AG04449 (cell line): ENCODE measurements around the gene FSCN2.

ENCODE experiments used
- CTCF ChIA-PET: fragments of 350-600 bp; formaldehyde crosslinking; extraction: SDS; loops from one replicate; lab custom pipeline; 2021; ENCODE audit warnings: antibody characterized with exemption; lab: Yijun Ruan, JAX
- POLR2A ChIA-PET: fragments of 400-600, 350-600 bp; formaldehyde crosslinking; extraction: SDS; loops from one replicate; lab custom pipeline; 2020; ENCODE audit warnings: antibody characterized with exemption, inconsistent platforms; lab: Yijun Ruan, JAX
- DNase-seq: peaks from one replicate; pipeline ENCODE4 v3.0.0-alpha.2; 2010; ENCODE audit warnings: low read depth, low spot score
- H3K4me3 ChIP-seq: 2 replicates; pipeline ENCODE4 v1.5.1; 2011; ENCODE audit warnings: low read depth, mild to moderate bottlenecking, control low read depth, low read length
- CTCF ChIP-seq: IDR thresholded peaks from one replicate; pipeline ENCODE4 v1.5.1; 2011; ENCODE audit warnings: mild to moderate bottlenecking, moderate library complexity, low read length, control low read depth, inconsistent platforms; ENCODE audit not compliant: insufficient read depth; ENCODE audit errors: missing control alignments

Gene FSCN2

GRCh38 chr17:81532490-81533287 is 4.5 kb downstream of the FSCN2 start:
- CTCF ChIA-PET, result interaction anchor here (1.1 to 2.0 kb wide), 2 partner anchors 9 to 68 kb away, joined by 3 to 6 read pairs; no protein-coding TSS in a partner anchor
- POLR2A ChIA-PET, result no interaction called here
- no peak for TF ChIP-seq CTCF
- no peak overlapping the region for H3K4me3 ChIP-seq
- no peak for DNase-seq

- H3K4me3 ChIP-seq, result no peak overlapping the region
- DNase-seq, result no peak
- ChIA-PET POLR2A (interaction anchor here (1.6 kb wide), 1 partner anchor 15 kb away, joined by 5 read pairs; no protein-coding TSS in a partner anchor), CTCF (interaction anchor here (1.1 to 2.0 kb wide), 2 partner anchors 10 to 68 kb away, joined by 3 to 6 read pairs; no protein-coding TSS in a partner anchor)
- no peak for TF ChIP-seq CTCF
Measured at GRCh38 chr17:81533339-81534141, 5.4 kb downstream of the FSCN2 start.

GRCh38 chr17:81534157-81535006 is 6.2 kb downstream of the FSCN2 start:
- POLR2A ChIA-PET, result interaction anchor here (1.6 kb wide), 1 partner anchor 16 kb away, joined by 5 read pairs; no protein-coding TSS in a partner anchor
- TF ChIP-seq CTCF, result no peak
- DNase-seq, result no peak
- CTCF ChIA-PET, result interaction anchor here (0.8 to 2.0 kb wide), 3 partner anchors 11 to 281 kb away, joined by 3 to 6 read pairs (median 3); no protein-coding TSS in a partner anchor
- no peak overlapping the region for H3K4me3 ChIP-seq

GRCh38 chr17:81535007-81535328 is 6.8 kb downstream of the FSCN2 start:
- TF ChIP-seq CTCF, result no peak
- POLR2A ChIA-PET, result interaction anchor here (1.6 kb wide), 1 partner anchor 16 kb away, joined by 5 read pairs; no protein-coding TSS in a partner anchor
- CTCF ChIA-PET, result interaction anchor here (0.8 kb wide), 1 partner anchor 282 kb away, joined by 3 read pairs; no protein-coding TSS in a partner anchor
- no peak overlapping the region for H3K4me3 ChIP-seq
- no peak for DNase-seq

GRCh38 chr17:81535480-81536298 is 7.5 kb downstream of the FSCN2 start:
- TF ChIP-seq CTCF, result no peak
- no peak overlapping the region for H3K4me3 ChIP-seq
- ChIA-PET CTCF (interaction anchor here (0.7 kb wide), 1 partner anchor 17 kb away, joined by 3 read pairs; no protein-coding TSS in a partner anchor), POLR2A (no interaction called here)
- no peak for DNase-seq
